GM19239 (cell line): ENCODE data around the gene MSX1.
A peak's percentile ranks its signal among the peaks of the same experiment; 100 is the strongest.

Source experiments
- DNase-seq: peaks from one replicate; pipeline ENCODE4 v3.0.0; 2011; ENCODE audit warnings: low spot score; ENCODE audit not compliant: insufficient read length
- FAIRE-seq: peaks from 2 replicates; lab custom pipeline; 2011; peaks lifted over from hg19 to GRCh38; lab: Jason Lieb, UNC

MSX1 gene

GRCh38 chr4:4856071-4857000, 3.1 kb upstream of the MSX1 start:
- DNase-seq (no peak), FAIRE-seq (no peak)

- FAIRE-seq: peak; percentile 11
- no peak for DNase-seq
These were observed 2.3 kb upstream of the MSX1 start for GRCh38 chr4:4857001-4857808.

GRCh38 chr4:4857809-4858508, 1.5 kb upstream of the MSX1 start:
- no peak for FAIRE-seq
- DNase-seq: no peak

GRCh38 chr4:4858527-4859324, 739 bp upstream of the MSX1 start:
- DNase-seq (no peak), FAIRE-seq (no peak)

GRCh38 chr4:4859799-4860599, 534 bp downstream of the MSX1 start:
- no peak for DNase-seq
- FAIRE-seq: no peak

GRCh38 chr4:4860600-4861389, 1.3 kb downstream of the MSX1 start:
- no peak for DNase-seq
- peak; percentile 45 for FAIRE-seq

- DNase-seq: no peak
- FAIRE-seq: no peak
These were observed 2.0 kb downstream of the MSX1 start for GRCh38 chr4:4861390-4862018.

- FAIRE-seq: no peak
- no peak for DNase-seq
These were observed 2.6 kb downstream of the MSX1 start for GRCh38 chr4:4862071-4862551.

GRCh38 chr4:4862665-4863482, 3.4 kb downstream of the MSX1 start:
- DNase-seq (no peak), FAIRE-seq (no peak)

- FAIRE-seq (no peak), DNase-seq (no peak)
These were observed 5.0 kb downstream of the MSX1 start for GRCh38 chr4:4864443-4864939.

- FAIRE-seq: no peak
These were observed 5.7 kb downstream of the MSX1 start for GRCh38 chr4:4864940-4865704.

GRCh38 chr4:4865705-4866123, 6.2 kb downstream of the MSX1 start:
- no peak for DNase-seq
- no peak for FAIRE-seq

More at GRCh38 chr4:4864940-4865704, 5.7 kb downstream of the MSX1 start:
- DNase-seq: no peak

- peak; percentile 56 for FAIRE-seq
These were observed 6.8 kb downstream of the MSX1 start for GRCh38 chr4:4866124-4866865.

GRCh38 chr4:4866866-4867374, 7.5 kb downstream of the MSX1 start:
- FAIRE-seq: peak; percentile 23

More at GRCh38 chr4:4866124-4866865, 6.8 kb downstream of the MSX1 start:
- no peak for DNase-seq

More at GRCh38 chr4:4866866-4867374, 7.5 kb downstream of the MSX1 start:
- no peak for DNase-seq
